Lower leg skin (tissue), 3 donors: ENCODE results near the gene STAT6.

ENCODE experiments used
- POLR2A ChIP-seq, 2 donors: fragments of 450-650 bp; IDR thresholded peaks; one replicate each; pipeline ENCODE4 v1.6.1; 2016 to 2017; ENCODE audit warnings: antibody characterized with exemption in 2 of 2, mild to moderate bottlenecking in 1 of 2, moderate library complexity in 1 of 2
- TF ChIP-seq, protein P1 (sequence below), 3 donors: fragments of 450-650 bp; IDR thresholded peaks; one replicate each; pipeline ENCODE4 v1.5.1; 2016; ENCODE audit warnings: antibody characterized with exemption in 3 of 3, mild to moderate bottlenecking in 3 of 3, moderate library complexity in 2 of 3

DNA sequence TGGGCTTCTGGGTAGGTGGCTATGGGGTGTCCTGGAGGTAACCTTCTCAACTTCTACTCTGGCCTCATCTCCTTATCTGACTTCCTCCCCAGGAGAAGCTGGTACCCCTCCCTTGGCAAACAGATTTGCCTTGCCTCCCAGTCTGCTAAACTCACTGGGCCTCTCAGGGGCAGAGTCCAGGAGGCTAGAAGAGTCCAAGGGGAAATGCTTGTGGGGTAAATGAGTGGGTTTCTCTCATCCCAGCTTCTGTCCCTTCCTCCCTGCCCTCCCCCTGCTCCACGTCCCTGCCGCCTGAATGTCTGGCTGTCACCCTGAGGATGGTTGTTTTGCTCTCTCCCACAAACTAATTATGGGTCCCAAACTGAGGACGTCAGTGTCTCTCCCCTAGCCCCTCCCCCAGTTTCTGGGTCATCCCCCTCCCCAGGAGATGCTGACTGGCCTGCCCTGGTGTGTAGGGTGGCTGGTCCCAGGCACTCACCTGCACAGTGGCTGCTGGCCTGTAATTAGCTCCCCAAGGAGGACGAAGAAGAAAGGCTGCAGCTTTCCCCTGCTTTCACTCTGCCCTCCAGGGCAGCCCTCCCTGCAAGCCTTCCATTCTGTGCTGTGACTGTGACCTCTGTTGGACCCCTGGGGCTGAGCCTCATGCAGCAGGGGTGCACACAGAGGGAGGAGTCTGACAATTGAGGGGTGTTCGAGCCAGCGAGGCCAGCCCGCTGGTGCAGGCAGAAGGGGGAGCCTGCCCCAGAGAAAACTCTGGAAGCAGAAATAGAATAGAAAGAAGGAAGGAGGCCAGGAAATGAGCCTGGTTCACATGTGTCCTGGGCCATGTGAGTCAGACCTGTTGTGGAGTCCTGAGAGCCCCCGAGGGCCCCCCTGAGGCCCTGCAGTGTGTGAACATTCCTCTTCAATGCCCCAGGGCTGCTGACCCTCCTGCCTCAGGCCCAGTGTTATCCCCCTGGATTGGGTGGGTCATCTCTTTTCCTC, 36.1 kb upstream of the STAT6 start, which contains the start of gene LRP1-AS:
- TF ChIP-seq, protein P1, sequence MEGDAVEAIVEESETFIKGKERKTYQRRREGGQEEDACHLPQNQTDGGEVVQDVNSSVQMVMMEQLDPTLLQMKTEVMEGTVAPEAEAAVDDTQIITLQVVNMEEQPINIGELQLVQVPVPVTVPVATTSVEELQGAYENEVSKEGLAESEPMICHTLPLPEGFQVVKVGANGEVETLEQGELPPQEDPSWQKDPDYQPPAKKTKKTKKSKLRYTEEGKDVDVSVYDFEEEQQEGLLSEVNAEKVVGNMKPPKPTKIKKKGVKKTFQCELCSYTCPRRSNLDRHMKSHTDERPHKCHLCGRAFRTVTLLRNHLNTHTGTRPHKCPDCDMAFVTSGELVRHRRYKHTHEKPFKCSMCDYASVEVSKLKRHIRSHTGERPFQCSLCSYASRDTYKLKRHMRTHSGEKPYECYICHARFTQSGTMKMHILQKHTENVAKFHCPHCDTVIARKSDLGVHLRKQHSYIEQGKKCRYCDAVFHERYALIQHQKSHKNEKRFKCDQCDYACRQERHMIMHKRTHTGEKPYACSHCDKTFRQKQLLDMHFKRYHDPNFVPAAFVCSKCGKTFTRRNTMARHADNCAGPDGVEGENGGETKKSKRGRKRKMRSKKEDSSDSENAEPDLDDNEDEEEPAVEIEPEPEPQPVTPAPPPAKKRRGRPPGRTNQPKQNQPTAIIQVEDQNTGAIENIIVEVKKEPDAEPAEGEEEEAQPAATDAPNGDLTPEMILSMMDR (IDR thresholded peaks at IDR 0.05) = no peak
- no peak for TF ChIP-seq POLR2A (IDR thresholded peaks at IDR 0.05)
